GM23338 (cell line): Measurements from ENCODE around the gene ERBB4.

Experiments used
- CREB1 ChIP-seq: fragments of 250-450 bp; sonication (Bioruptor Pico); IDR thresholded peaks from 2 replicates; pipeline ENCODE4 v1.5.0; 2020; ENCODE audit warnings: low read depth, mild to moderate bottlenecking, moderate library complexity
- EZH2 ChIP-seq: fragments of 200-600 bp; sonication (generic); IDR thresholded peaks from one replicate; pipeline ENCODE4 v1.8.0; 2017; ENCODE audit warnings: antibody characterized with exemption, mild to moderate bottlenecking, low read depth; ENCODE audit not compliant: unreplicated experiment
- EZH2phosphoT487 ChIP-seq: fragments of 200-600 bp; sonication (generic); IDR thresholded peaks from one replicate; pipeline ENCODE4 v1.8.1; 2018; ENCODE audit warnings: antibody characterized with exemption; ENCODE audit not compliant: unreplicated experiment
- JUNB ChIP-seq: IDR thresholded peaks from one replicate; pipeline ENCODE4 v1.6.1; 2016; ENCODE audit warnings: antibody characterized with exemption; ENCODE audit not compliant: unreplicated experiment
- POLR2AphosphoS5 ChIP-seq: IDR thresholded peaks from 2 replicates; pipeline ENCODE4 v1.6.1; 2016; ENCODE audit warnings: antibody characterized with exemption, low read depth
- STAT1 ChIP-seq: IDR thresholded peaks from one replicate; pipeline ENCODE4 v1.6.1; 2016; ENCODE audit warnings: antibody characterized with exemption; ENCODE audit not compliant: unreplicated experiment
- ZNF114 ChIP-seq: fragments of 250-450 bp; sonication (Bioruptor Pico); IDR thresholded peaks from 2 replicates; pipeline ENCODE4 v1.5.0; 2020; ENCODE audit warnings: mild to moderate bottlenecking, moderate library complexity
- ZNF331 ChIP-seq: fragments of 250-450 bp; sonication (Bioruptor Pico); IDR thresholded peaks from 2 replicates; pipeline ENCODE4 v1.5.0; 2020; ENCODE audit warnings: low read depth, mild to moderate bottlenecking, moderate library complexity
- TF ChIP-seq, protein P1 (sequence below), 2 experiments: fragments of 200-600 bp in 1 of 2; sonication (generic) in 1 of 2; conservative IDR thresholded peaks; 2 replicates each; pipeline versions ENCODE4 v1.5.1 to v1.6.1; 2016 to 2017; ENCODE audit warnings: antibody characterized with exemption in 2 of 2, low read depth in 2 of 2, mild to moderate bottlenecking in 2 of 2, moderate library complexity in 1 of 2
- TF ChIP-seq, protein P2 (sequence below): IDR thresholded peaks from one replicate; pipeline ENCODE4 v1.6.1; 2018; ENCODE audit warnings: antibody characterized with exemption; ENCODE audit not compliant: unreplicated experiment
- TF ChIP-seq, protein P3 (sequence below): IDR thresholded peaks from 2 replicates; pipeline ENCODE4 v1.6.1; 2016; ENCODE audit warnings: antibody characterized with exemption
- TF ChIP-seq, protein P4 (sequence below): fragments of 250-450 bp; sonication (Bioruptor Pico); IDR thresholded peaks from 2 replicates; pipeline ENCODE4 v1.5.0; 2020; ENCODE audit warnings: mild to moderate bottlenecking, moderate library complexity

DNA sequence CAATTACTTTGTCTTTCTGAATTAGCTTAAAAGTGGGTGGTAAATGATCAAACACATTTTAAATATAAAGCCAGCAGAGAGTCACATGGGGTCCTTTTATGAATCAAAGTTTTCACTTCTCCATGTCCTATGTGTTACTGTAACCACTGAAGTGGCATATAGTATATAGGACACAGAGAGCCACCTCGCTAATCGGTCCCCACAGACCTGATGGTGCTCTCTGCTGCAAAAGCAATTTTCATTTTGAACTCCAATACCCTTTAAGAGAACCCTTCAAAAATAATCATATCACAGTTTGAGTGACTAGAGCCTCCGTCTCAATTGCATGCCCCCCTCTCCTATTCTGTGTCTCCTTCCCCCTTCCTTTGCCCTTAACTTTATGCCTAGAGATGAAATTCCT, 272.8 kb downstream of the ERBB4 start:
- TF ChIP-seq, protein P1, sequence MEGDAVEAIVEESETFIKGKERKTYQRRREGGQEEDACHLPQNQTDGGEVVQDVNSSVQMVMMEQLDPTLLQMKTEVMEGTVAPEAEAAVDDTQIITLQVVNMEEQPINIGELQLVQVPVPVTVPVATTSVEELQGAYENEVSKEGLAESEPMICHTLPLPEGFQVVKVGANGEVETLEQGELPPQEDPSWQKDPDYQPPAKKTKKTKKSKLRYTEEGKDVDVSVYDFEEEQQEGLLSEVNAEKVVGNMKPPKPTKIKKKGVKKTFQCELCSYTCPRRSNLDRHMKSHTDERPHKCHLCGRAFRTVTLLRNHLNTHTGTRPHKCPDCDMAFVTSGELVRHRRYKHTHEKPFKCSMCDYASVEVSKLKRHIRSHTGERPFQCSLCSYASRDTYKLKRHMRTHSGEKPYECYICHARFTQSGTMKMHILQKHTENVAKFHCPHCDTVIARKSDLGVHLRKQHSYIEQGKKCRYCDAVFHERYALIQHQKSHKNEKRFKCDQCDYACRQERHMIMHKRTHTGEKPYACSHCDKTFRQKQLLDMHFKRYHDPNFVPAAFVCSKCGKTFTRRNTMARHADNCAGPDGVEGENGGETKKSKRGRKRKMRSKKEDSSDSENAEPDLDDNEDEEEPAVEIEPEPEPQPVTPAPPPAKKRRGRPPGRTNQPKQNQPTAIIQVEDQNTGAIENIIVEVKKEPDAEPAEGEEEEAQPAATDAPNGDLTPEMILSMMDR (conservative IDR thresholded peaks at IDR 0.05; ENCODE audit: low read depth in 2 of 2): no peak
- TF ChIP-seq EZH2 (no peak), POLR2AphosphoS5 (no peak), ZNF331 (CRISPR knock-in tag) (no peak), EZH2phosphoT487 (no peak), CREB1 (CRISPR knock-in tag) (no peak), JUNB (no peak), STAT1 (no peak), ZNF114 (CRISPR knock-in tag) (no peak)
- TF ChIP-seq, protein P2, sequence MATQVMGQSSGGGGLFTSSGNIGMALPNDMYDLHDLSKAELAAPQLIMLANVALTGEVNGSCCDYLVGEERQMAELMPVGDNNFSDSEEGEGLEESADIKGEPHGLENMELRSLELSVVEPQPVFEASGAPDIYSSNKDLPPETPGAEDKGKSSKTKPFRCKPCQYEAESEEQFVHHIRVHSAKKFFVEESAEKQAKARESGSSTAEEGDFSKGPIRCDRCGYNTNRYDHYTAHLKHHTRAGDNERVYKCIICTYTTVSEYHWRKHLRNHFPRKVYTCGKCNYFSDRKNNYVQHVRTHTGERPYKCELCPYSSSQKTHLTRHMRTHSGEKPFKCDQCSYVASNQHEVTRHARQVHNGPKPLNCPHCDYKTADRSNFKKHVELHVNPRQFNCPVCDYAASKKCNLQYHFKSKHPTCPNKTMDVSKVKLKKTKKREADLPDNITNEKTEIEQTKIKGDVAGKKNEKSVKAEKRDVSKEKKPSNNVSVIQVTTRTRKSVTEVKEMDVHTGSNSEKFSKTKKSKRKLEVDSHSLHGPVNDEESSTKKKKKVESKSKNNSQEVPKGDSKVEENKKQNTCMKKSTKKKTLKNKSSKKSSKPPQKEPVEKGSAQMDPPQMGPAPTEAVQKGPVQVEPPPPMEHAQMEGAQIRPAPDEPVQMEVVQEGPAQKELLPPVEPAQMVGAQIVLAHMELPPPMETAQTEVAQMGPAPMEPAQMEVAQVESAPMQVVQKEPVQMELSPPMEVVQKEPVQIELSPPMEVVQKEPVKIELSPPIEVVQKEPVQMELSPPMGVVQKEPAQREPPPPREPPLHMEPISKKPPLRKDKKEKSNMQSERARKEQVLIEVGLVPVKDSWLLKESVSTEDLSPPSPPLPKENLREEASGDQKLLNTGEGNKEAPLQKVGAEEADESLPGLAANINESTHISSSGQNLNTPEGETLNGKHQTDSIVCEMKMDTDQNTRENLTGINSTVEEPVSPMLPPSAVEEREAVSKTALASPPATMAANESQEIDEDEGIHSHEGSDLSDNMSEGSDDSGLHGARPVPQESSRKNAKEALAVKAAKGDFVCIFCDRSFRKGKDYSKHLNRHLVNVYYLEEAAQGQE: no peak
- TF ChIP-seq, protein P3, sequence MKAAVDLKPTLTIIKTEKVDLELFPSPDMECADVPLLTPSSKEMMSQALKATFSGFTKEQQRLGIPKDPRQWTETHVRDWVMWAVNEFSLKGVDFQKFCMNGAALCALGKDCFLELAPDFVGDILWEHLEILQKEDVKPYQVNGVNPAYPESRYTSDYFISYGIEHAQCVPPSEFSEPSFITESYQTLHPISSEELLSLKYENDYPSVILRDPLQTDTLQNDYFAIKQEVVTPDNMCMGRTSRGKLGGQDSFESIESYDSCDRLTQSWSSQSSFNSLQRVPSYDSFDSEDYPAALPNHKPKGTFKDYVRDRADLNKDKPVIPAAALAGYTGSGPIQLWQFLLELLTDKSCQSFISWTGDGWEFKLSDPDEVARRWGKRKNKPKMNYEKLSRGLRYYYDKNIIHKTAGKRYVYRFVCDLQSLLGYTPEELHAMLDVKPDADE: no peak
- TF ChIP-seq, protein P4, sequence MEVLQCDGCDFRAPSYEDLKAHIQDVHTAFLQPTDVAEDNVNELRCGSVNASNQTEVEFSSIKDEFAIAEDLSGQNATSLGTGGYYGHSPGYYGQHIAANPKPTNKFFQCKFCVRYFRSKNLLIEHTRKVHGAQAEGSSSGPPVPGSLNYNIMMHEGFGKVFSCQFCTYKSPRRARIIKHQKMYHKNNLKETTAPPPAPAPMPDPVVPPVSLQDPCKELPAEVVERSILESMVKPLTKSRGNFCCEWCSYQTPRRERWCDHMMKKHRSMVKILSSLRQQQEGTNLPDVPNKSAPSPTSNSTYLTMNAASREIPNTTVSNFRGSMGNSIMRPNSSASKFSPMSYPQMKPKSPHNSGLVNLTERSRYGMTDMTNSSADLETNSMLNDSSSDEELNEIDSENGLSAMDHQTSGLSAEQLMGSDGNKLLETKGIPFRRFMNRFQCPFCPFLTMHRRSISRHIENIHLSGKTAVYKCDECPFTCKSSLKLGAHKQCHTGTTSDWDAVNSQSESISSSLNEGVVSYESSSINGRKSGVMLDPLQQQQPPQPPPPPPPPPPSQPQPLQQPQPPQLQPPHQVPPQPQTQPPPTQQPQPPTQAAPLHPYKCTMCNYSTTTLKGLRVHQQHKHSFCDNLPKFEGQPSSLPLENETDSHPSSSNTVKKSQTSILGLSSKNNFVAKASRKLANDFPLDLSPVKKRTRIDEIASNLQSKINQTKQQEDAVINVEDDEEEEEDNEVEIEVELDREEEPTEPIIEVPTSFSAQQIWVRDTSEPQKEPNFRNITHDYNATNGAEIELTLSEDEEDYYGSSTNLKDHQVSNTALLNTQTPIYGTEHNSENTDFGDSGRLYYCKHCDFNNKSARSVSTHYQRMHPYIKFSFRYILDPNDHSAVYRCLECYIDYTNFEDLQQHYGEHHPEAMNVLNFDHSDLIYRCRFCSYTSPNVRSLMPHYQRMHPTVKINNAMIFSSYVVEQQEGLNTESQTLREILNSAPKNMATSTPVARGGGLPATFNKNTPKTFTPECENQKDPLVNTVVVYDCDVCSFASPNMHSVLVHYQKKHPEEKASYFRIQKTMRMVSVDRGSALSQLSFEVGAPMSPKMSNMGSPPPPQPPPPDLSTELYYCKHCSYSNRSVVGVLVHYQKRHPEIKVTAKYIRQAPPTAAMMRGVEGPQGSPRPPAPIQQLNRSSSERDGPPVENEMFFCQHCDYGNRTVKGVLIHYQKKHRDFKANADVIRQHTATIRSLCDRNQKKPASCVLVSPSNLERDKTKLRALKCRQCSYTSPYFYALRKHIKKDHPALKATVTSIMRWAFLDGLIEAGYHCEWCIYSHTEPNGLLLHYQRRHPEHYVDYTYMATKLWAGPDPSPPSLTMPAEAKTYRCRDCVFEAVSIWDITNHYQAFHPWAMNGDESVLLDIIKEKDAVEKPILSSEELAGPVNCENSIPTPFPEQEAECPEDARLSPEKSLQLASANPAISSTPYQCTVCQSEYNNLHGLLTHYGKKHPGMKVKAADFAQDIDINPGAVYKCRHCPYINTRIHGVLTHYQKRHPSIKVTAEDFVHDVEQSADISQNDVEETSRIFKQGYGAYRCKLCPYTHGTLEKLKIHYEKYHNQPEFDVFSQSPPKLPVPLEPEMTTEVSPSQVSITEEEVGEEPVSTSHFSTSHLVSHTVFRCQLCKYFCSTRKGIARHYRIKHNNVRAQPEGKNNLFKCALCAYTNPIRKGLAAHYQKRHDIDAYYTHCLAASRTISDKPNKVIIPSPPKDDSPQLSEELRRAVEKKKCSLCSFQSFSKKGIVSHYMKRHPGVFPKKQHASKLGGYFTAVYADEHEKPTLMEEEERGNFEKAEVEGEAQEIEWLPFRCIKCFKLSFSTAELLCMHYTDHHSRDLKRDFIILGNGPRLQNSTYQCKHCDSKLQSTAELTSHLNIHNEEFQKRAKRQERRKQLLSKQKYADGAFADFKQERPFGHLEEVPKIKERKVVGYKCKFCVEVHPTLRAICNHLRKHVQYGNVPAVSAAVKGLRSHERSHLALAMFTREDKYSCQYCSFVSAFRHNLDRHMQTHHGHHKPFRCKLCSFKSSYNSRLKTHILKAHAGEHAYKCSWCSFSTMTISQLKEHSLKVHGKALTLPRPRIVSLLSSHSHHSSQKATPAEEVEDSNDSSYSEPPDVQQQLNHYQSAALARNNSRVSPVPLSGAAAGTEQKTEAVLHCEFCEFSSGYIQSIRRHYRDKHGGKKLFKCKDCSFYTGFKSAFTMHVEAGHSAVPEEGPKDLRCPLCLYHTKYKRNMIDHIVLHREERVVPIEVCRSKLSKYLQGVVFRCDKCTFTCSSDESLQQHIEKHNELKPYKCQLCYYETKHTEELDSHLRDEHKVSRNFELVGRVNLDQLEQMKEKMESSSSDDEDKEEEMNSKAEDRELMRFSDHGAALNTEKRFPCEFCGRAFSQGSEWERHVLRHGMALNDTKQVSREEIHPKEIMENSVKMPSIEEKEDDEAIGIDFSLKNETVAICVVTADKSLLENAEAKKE (CRISPR knock-in tag): no peak
